Osteocyte (in vitro differentiated cells): ENCODE data around the gene POU2AF2. TPM values are rescaled to one million over a fixed set of nuclear protein-coding genes. Genes with fewer than 3 reads are reported as not detected.

Experiments
- DNase-seq: peaks from one replicate; pipeline ENCODE4 v3.0.0; 2021; ENCODE audit warnings: mixed read lengths; ENCODE audit not compliant: unreplicated experiment; ENCODE audit errors: extremely low spot score
- H3K27ac Mint-ChIP-seq: one replicate; pipeline ENCODE4 v1.8.0; 2021; ENCODE audit warnings: mild to moderate bottlenecking, mixed read lengths; ENCODE audit not compliant: unreplicated experiment
- H3K27me3 Mint-ChIP-seq: one replicate; pipeline ENCODE4 v1.8.0; 2021; ENCODE audit warnings: mixed read lengths; ENCODE audit not compliant: unreplicated experiment
- H3K36me3 Mint-ChIP-seq: one replicate; pipeline ENCODE4 v1.8.0; 2021; ENCODE audit warnings: mixed read lengths; ENCODE audit not compliant: unreplicated experiment
- H3K4me1 Mint-ChIP-seq: one replicate; pipeline ENCODE4 v1.8.0; 2021; ENCODE audit warnings: mixed read lengths; ENCODE audit not compliant: unreplicated experiment
- H3K4me3 Mint-ChIP-seq: one replicate; pipeline ENCODE4 v1.8.0; 2021; ENCODE audit warnings: mild to moderate bottlenecking, moderate library complexity, mixed read lengths; ENCODE audit not compliant: unreplicated experiment
- H3K9me3 Mint-ChIP-seq: one replicate; pipeline ENCODE4 v1.8.0; 2021; ENCODE audit warnings: mixed read lengths; ENCODE audit not compliant: unreplicated experiment
- total RNA-seq: library from RNA; stranded (reverse); gene quantifications from 2 replicates; pipeline ENCODE4 v1.2.1, GENCODE V29; 2021
- TF ChIP-seq, protein P1 (sequence below): fragments of 200-600 bp; sonication (generic); IDR thresholded peaks from 2 replicates; pipeline ENCODE4 v1.5.0; 2021; ENCODE audit warnings: antibody characterized with exemption, mild to moderate bottlenecking, moderate library complexity

POU2AF2 gene
- total RNA-seq, 1 donor from 2014 or later, result not detected

- Mint-ChIP-seq H3K27me3 (peaks cover 55% of the 10 kb centered on the region), H3K4me1 (no peaks in the 10 kb centered on the region), H3K4me3 (no peak overlapping the region), H3K9me3 (no peaks in the 10 kb centered on the region), H3K36me3 (no peaks in the 10 kb centered on the region), H3K27ac (no peak overlapping the region)
- DNase-seq, result no peak
- TF ChIP-seq, protein P1, sequence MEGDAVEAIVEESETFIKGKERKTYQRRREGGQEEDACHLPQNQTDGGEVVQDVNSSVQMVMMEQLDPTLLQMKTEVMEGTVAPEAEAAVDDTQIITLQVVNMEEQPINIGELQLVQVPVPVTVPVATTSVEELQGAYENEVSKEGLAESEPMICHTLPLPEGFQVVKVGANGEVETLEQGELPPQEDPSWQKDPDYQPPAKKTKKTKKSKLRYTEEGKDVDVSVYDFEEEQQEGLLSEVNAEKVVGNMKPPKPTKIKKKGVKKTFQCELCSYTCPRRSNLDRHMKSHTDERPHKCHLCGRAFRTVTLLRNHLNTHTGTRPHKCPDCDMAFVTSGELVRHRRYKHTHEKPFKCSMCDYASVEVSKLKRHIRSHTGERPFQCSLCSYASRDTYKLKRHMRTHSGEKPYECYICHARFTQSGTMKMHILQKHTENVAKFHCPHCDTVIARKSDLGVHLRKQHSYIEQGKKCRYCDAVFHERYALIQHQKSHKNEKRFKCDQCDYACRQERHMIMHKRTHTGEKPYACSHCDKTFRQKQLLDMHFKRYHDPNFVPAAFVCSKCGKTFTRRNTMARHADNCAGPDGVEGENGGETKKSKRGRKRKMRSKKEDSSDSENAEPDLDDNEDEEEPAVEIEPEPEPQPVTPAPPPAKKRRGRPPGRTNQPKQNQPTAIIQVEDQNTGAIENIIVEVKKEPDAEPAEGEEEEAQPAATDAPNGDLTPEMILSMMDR, result no peak
Measured at GRCh38 chr11:111237926-111238325, 7.6 kb upstream of the POU2AF2 start.

DNA sequence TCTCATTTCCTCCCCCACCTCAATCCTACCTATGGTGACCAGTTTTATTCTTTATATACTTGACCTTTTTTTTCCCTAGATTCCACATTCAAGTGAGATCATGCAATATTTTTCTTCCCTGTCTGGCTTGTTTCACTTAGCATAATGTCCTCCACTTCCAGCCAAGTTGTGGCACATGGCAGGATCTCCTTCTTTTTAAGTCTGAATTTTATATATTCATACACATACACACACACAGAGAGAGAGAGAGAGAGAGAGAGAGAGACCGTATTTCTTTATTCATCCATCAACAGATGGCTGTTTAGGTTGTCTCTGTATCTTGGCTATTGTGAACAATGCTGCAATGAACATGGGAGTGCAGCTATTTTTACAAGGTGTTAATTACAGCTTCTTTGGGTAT lies 1.4 kb downstream of the POU2AF2 start:
- TF ChIP-seq, protein P1, result no peak
- Mint-ChIP-seq H3K36me3 (no peaks in the 10 kb centered on the region), H3K27me3 (peaks cover 50% of the 10 kb centered on the region), H3K27ac (no peak overlapping the region), H3K4me3 (no peak overlapping the region), H3K4me1 (no peaks in the 10 kb centered on the region), H3K9me3 (no peaks in the 10 kb centered on the region)
- no peak for DNase-seq

- Mint-ChIP-seq H3K27ac (no peak overlapping the region), H3K4me3 (no peak overlapping the region), H3K4me1 (no peaks in the 10 kb centered on the region), H3K9me3 (no peaks in the 10 kb centered on the region), H3K36me3 (no peaks in the 10 kb centered on the region), H3K27me3 (peaks cover 39% of the 10 kb centered on the region)
- DNase-seq, result no peak
- TF ChIP-seq, protein P1, result no peak
Measured at GRCh38 chr11:111250936-111251335, 5.4 kb downstream of the POU2AF2 start.

DNA sequence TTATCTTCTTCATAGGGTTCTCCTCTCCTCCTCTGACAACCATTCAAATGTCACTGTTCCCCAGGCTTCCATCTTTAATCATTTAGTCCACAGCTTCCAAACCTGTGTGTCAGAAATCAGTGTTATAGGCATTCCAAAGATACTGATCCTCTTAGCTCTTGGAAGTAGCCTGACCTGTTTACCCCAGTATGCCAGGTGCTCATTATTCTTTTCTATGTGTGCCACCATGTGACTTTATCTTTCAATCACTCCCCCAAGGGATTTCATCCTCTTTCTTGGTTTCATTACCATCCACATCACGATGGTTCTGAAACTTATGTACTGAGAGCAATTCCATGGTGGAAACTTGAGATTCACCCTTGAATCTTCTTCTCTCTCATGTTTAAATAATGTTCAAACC lies 7.6 kb downstream of the POU2AF2 start:
- peaks cover 31% of the 10 kb centered on the region for H3K27me3 Mint-ChIP-seq
- H3K36me3 Mint-ChIP-seq, result no peaks in the 10 kb centered on the region
- H3K4me3 Mint-ChIP-seq, result no peak overlapping the region
- H3K9me3 Mint-ChIP-seq, result no peaks in the 10 kb centered on the region
- DNase-seq, result no peak
- no peak overlapping the region for H3K27ac Mint-ChIP-seq
- TF ChIP-seq, protein P1, result no peak
- no peaks in the 10 kb centered on the region for H3K4me1 Mint-ChIP-seq

GRCh38 chr11:111253630-111254029 lies 8.1 kb downstream of the POU2AF2 start:
- Mint-ChIP-seq H3K4me1 (no peaks in the 10 kb centered on the region), H3K9me3 (no peaks in the 10 kb centered on the region), H3K36me3 (no peaks in the 10 kb centered on the region), H3K4me3 (no peak overlapping the region), H3K27me3 (peaks cover 28% of the 10 kb centered on the region), H3K27ac (no peak overlapping the region)
- no peak for DNase-seq
- TF ChIP-seq, protein P1, result no peak
